Measurements from ENCODE around the gene FOXL1.

GRCh38 chr16:86569701-86570447 is 8.5 kb upstream of the FOXL1 start:
- TF ChIP-seq CBX1 (IDR thresholded peaks at IDR 0.05; ENCODE audit: low read depth) (no peak), EZH2 (conservative IDR thresholded peaks at IDR 0.05; ENCODE audit: low read depth, low read length) (0 out of 2 replicates have a peak, but pooled peaks have one; percentile 25), ZNF747 (CRISPR knock-in tag; IDR thresholded peaks at IDR 0.05; ENCODE audit: borderline replicate concordance) (no peak), POLR2AphosphoS5 (IDR thresholded peaks at IDR 0.05; ENCODE audit: low read depth, low read length) (no peak), ZBTB20 (CRISPR knock-in tag; IDR thresholded peaks at IDR 0.05; ENCODE audit: borderline replicate concordance, low read depth) (no peak), REST (IDR thresholded peaks at IDR 0.05; ENCODE audit: borderline replicate concordance in 1 of 2, low read depth in 1 of 2, low read length in 2 of 2) (no peak), ZNF335 (CRISPR knock-in tag; IDR thresholded peaks at IDR 0.05) (no peak), KLF16 (CRISPR knock-in tag; IDR thresholded peaks at IDR 0.05) (no peak)
